Caco-2 (cell line): ENCODE data around the gene PLA2G2F. TPM values are rescaled to one million over a fixed set of nuclear protein-coding genes. Genes with fewer than 3 reads are reported as not detected.

Experiments
- BruUV-seq: library from RNA; stranded (reverse); fragments of 400-500 nt; replicated peaks from 2 replicates; lab custom pipeline; 2021; lab: Mats Ljungman, UMichigan
- CTCF ChIA-PET: fragments of 300-600 bp; sonication (Branson Sonifier 250); formaldehyde crosslinking; loops from one replicate; lab custom pipeline; 2022; ENCODE audit warnings: antibody characterized with exemption; lab: Charles Lee
- POLR2A ChIA-PET: fragments of 300-600 bp; sonication (Branson Sonifier 250); formaldehyde crosslinking; loops from one replicate; lab custom pipeline; 2022; ENCODE audit warnings: antibody characterized with exemption; lab: Charles Lee
- DNase-seq, 2 experiments: peaks; one replicate each; pipeline versions ENCODE4 v3.0.0 to v3.0.0-alpha.2; 2020 to 2022
- H3K27me3 ChIP-seq: replicated peaks from 2 replicates; pipeline ENCODE4 v1.6.0; 2011; ENCODE audit warnings: low read length; ENCODE audit not compliant: control insufficient read depth, insufficient read depth
- H3K36me3 ChIP-seq: 2 replicates; pipeline ENCODE4 v1.5.1; 2011; ENCODE audit warnings: low read length; ENCODE audit not compliant: control insufficient read depth, insufficient read depth
- H3K4me1 ChIP-seq: fragments of 250-450 bp; sonication (Bioruptor Pico); 2 replicates; pipeline ENCODE4 v1.5.1; 2020; ENCODE audit warnings: mild to moderate bottlenecking
- H3K4me3 ChIP-seq: 2 replicates; pipeline ENCODE4 v1.5.1; 2011; ENCODE audit warnings: low read depth, mild to moderate bottlenecking, control low read depth, low read length
- H3K9me3 ChIP-seq: fragments of 250-450 bp; sonication (Bioruptor Pico); 2 replicates; pipeline ENCODE4 v1.5.1; 2020; ENCODE audit warnings: mild to moderate bottlenecking, moderate library complexity
- H3K27ac Mint-ChIP-seq: one replicate; pipeline ENCODE4 v1.8.0; 2022; ENCODE audit warnings: mixed read lengths; ENCODE audit not compliant: unreplicated experiment
- H3K27me3 Mint-ChIP-seq: one replicate; pipeline ENCODE4 v1.8.0; 2022; ENCODE audit warnings: mixed read lengths; ENCODE audit not compliant: insufficient read depth, unreplicated experiment
- H3K36me3 Mint-ChIP-seq: one replicate; pipeline ENCODE4 v1.8.0; 2022; ENCODE audit warnings: mild to moderate bottlenecking, mixed read lengths; ENCODE audit not compliant: insufficient read depth, unreplicated experiment
- H3K4me1 Mint-ChIP-seq: one replicate; pipeline ENCODE4 v1.8.0; 2022; ENCODE audit warnings: low read depth, mixed read lengths; ENCODE audit not compliant: unreplicated experiment
- H3K4me3 Mint-ChIP-seq: one replicate; pipeline ENCODE4 v1.8.0; 2022; ENCODE audit warnings: mild to moderate bottlenecking, moderate library complexity, mixed read lengths; ENCODE audit not compliant: unreplicated experiment
- H3K9me3 Mint-ChIP-seq: one replicate; pipeline ENCODE4 v1.8.0; 2022; ENCODE audit warnings: mixed read lengths; ENCODE audit not compliant: unreplicated experiment
- CTCF ChIP-seq, 2 experiments: fragments of 200-600 bp in 1 of 2; IDR thresholded peaks; 1 replicate in 1 of 2; 2 replicates in 1 of 2; pipeline versions ENCODE4 v1.5.1 to v1.8.0; 2011 to 2022; ENCODE audit warnings: antibody characterized with exemption in 1 of 2, control low read depth in 1 of 2, inconsistent platforms in 1 of 2, low read depth in 1 of 2, low read length in 1 of 2, mild to moderate bottlenecking in 1 of 2, moderate library complexity in 1 of 2; ENCODE audit not compliant: insufficient read depth in 1 of 2, severe bottlenecking in 1 of 2, unreplicated experiment in 1 of 2
- intact Hi-C: fragments of 100-400 bp; cut with micrococcal nuclease; formaldehyde crosslinking; loops from one replicate; pipeline ENCODE4 v1.10.0; 2022; ENCODE audit not compliant: unreplicated experiment
- total RNA-seq: library from RNA; stranded (reverse); gene quantifications from 2 replicates; pipeline ENCODE4 v1.2.3, GENCODE V29; 2022

Gene PLA2G2F
- total RNA-seq, 1 experiment from 2014 or later = not detected

GRCh38 chr1:20112279-20113000 is 26.7 kb upstream of the PLA2G2F start:
- no peak for DNase-seq
- no peaks in the 10 kb centered on the region for H3K9me3 ChIP-seq
- no TSS peak for BruUV-seq
- Mint-ChIP-seq H3K36me3 (no peaks in the 10 kb centered on the region), H3K4me3 (no peak overlapping the region), H3K9me3 (no peaks in the 10 kb centered on the region), H3K27ac (no peak overlapping the region), H3K4me1 (no peaks in the 10 kb centered on the region), H3K27me3 (peaks cover 3% of the 10 kb centered on the region)
- H3K4me3 ChIP-seq = no peak overlapping the region
- no peak for TF ChIP-seq CTCF (IDR thresholded peaks at IDR 0.05; ENCODE audit: insufficient read depth in 1 of 2, low read depth in 1 of 2, low read length in 1 of 2, severe bottlenecking in 1 of 2, unreplicated experiment in 1 of 2)
- ChIA-PET POLR2A (no interaction called here), CTCF (no interaction called here)
- intact Hi-C loops = no loop called here
- no peaks in the 10 kb centered on the region for H3K36me3 ChIP-seq
- no peaks in the 10 kb centered on the region for H3K27me3 ChIP-seq
- no peaks in the 10 kb centered on the region for H3K4me1 ChIP-seq

GRCh38 chr1:20114021-20114648 is 25.0 kb upstream of the PLA2G2F start:
- POLR2A ChIA-PET = no interaction called here
- BruUV-seq = no TSS peak

GRCh38 chr1:20115479-20115878 is 23.6 kb upstream of the PLA2G2F start:
- POLR2A ChIA-PET = no interaction called here
- H3K27me3 Mint-ChIP-seq = peaks cover 6% of the 10 kb centered on the region

More at GRCh38 chr1:20114021-20114648, 25.0 kb upstream of the PLA2G2F start:
- no peak for DNase-seq
- Histone ChIP-seq H3K27me3 (no peaks in the 10 kb centered on the region), H3K4me1 (no peaks in the 10 kb centered on the region), H3K9me3 (no peaks in the 10 kb centered on the region), H3K4me3 (no peak overlapping the region), H3K36me3 (no peaks in the 10 kb centered on the region)
- no peak for TF ChIP-seq CTCF (IDR thresholded peaks at IDR 0.05; ENCODE audit: insufficient read depth in 1 of 2, low read depth in 1 of 2, low read length in 1 of 2, severe bottlenecking in 1 of 2, unreplicated experiment in 1 of 2)
- Mint-ChIP-seq H3K27ac (no peak overlapping the region), H3K36me3 (no peaks in the 10 kb centered on the region), H3K9me3 (no peaks in the 10 kb centered on the region), H3K4me3 (no peak overlapping the region), H3K27me3 (peaks cover 3% of the 10 kb centered on the region), H3K4me1 (no peaks in the 10 kb centered on the region)
- intact Hi-C loops = no loop called here
- CTCF ChIA-PET = no interaction called here

More at GRCh38 chr1:20115479-20115878, 23.6 kb upstream of the PLA2G2F start:
- no peak for TF ChIP-seq CTCF (IDR thresholded peaks at IDR 0.05; ENCODE audit: insufficient read depth in 1 of 2, low read depth in 1 of 2, low read length in 1 of 2, severe bottlenecking in 1 of 2, unreplicated experiment in 1 of 2)
- Histone ChIP-seq H3K4me1 (no peaks in the 10 kb centered on the region), H3K27me3 (no peaks in the 10 kb centered on the region), H3K9me3 (no peaks in the 10 kb centered on the region), H3K36me3 (no peaks in the 10 kb centered on the region), H3K4me3 (no peak overlapping the region)
- Mint-ChIP-seq H3K27ac (no peak overlapping the region), H3K4me1 (no peaks in the 10 kb centered on the region), H3K4me3 (no peak overlapping the region), H3K9me3 (no peaks in the 10 kb centered on the region), H3K36me3 (no peaks in the 10 kb centered on the region)
- intact Hi-C loops = no loop called here
- CTCF ChIA-PET = no interaction called here
- no TSS peak for BruUV-seq
- DNase-seq = no peak
